Stimulated activated CD4-positive, alpha-beta T cell treated with anti-CD3 and anti-CD28 coated beads, Interleukin-4, amount 100 ng/mL, for 48 hours (primary cell): Measurements from ENCODE around the gene CCDC107.

Experiments
- DNase-seq, 2 donors: peaks; one replicate each; pipeline ENCODE4 v3.0.0-alpha.2; 2020; ENCODE audit warnings: low read depth in 2 of 2

The CCDC107 gene

GRCh38 chr9:35682520-35683315 lies 24.6 kb downstream of the CCDC107 start:
- DNase-seq, result no peak

- no peak for DNase-seq
Observed at GRCh38 chr9:35683323-35683722, 25.2 kb downstream of the CCDC107 start.

DNA sequence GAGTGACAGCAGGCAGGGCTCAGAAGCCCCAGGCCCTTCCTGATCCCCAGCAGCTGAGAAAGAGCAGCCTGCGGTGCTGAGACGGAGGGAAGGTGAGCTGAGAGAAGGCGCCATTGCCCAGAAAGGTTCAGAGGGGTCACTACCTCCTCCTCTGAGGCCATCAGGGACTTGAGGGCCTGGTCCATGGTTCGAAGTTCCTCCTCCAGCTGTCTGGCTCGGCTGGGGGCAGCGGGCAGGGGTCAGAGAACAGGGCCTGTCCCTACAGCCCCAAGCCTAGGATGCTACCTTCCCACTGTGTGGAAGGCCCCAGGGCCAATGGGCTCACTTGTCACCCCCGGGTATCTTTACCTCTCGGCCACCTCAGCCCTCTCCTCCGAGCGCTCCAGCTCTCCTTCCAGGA lies 26.8 kb downstream of the CCDC107 start:
- DNase-seq, result no peak

- DNase-seq, result no peak
Observed at GRCh38 chr9:35685506-35685905, 27.4 kb downstream of the CCDC107 start.

GRCh38 chr9:35686222-35687203 lies 28.4 kb downstream of the CCDC107 start:
- no peak for DNase-seq

GRCh38 chr9:35687306-35687705 lies 29.2 kb downstream of the CCDC107 start:
- DNase-seq, result no peak

GRCh38 chr9:35687972-35688557 lies 30.0 kb downstream of the CCDC107 start:
- DNase-seq, result no peak

GRCh38 chr9:35688558-35689541 lies 30.8 kb downstream of the CCDC107 start:
- DNase-seq, result no peak

- no peak for DNase-seq
Observed at GRCh38 chr9:35689542-35690293, 31.6 kb downstream of the CCDC107 start, which contains the start of gene TPM2. TPM2 (minus strand) TSS chr9:35689925; CDS start chr9:35689817, 108 bp downstream.

GRCh38 chr9:35690294-35690613 lies 32.2 kb downstream of the CCDC107 start:
- DNase-seq, result no peak

DNA sequence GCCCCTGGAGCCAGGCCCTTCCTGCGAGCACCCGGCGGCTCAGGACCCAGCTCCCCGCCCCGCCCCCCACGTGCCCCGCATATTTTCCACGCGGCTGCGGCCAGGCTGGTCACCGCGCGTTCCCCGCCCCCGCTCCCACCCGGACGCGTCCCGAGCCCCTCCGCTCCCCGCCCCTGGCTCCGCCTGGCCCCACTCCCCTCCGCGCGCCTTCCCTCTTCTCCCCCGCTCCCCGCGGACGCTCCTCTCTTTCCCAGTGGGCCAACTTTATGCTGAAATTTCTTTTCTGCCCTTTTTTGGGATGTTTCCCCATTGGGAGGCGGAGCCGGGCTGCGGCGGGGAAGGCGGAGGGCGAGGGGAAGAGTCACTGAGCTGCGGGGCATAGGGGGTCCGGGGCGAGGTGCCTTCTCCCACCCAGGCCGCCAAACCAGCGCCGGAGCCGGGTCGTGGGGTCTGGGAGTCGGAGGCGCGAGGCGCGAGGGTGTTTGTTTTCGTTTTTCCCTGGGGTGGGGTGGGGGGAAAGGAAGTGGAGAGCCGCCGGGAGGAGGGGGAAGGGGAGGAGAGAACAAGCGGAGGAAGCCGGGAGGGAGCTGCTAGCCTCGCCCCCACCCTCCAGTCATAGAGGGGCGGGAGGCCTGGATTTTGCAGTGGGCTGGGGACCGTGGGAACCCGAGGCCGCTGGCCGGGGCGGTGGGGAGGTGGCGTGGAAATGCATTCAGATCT lies 32.7 kb downstream of the CCDC107 start:
- DNase-seq, result peak in 1 of 2 donors; percentile 30

- DNase-seq, result no peak
Observed at GRCh38 chr9:35691334-35691650, 33.2 kb downstream of the CCDC107 start.

DNA sequence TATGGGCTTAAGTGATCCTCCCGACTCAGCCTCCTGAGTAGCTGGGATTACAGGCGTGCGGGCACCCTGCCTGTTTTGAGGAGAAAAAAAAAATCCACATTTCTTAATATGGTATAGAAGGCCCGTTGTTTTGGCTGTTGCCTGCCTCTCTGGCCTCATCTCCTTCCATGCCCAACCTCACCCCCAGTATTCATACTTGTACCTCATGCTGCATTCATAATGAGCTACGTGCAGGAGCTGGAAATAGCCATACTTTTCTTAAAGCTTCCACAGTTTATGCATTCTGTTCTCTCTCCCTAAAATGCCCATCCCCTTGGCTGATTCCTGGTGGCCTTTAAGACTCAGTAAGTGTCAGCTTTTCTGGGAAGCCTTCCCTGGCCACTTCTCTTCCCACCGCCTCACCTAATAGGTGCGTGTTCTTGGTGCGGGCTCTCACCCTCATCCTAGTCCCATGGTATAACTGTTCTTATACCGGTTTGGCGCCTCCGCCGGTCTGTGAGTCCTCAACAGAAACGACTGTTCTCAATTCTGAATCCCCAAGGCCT lies 33.7 kb downstream of the CCDC107 start:
- DNase-seq, result no peak

DNA sequence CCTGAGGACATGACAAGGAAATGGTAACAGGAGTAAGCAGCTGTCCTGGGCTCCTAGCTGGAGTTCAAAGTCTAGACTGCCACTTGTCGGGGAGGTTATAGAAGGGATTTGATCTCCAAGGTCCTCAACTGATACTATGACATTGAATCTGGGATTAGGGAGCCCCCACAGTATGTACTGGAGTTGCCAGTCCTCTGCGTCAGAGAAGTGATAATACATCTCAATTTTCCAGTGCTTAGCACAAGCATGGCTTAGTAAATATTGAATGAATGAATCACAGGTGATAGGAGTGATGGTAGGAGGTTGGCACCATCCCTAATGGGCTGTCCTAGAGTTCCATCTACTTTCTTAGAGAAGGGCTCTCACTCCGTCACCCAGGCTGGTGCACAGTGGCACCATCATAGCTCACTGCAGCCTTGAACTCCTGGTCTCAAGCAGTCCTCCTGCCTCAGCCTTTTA lies 37.9 kb downstream of the CCDC107 start:
- DNase-seq, result no peak

DNA sequence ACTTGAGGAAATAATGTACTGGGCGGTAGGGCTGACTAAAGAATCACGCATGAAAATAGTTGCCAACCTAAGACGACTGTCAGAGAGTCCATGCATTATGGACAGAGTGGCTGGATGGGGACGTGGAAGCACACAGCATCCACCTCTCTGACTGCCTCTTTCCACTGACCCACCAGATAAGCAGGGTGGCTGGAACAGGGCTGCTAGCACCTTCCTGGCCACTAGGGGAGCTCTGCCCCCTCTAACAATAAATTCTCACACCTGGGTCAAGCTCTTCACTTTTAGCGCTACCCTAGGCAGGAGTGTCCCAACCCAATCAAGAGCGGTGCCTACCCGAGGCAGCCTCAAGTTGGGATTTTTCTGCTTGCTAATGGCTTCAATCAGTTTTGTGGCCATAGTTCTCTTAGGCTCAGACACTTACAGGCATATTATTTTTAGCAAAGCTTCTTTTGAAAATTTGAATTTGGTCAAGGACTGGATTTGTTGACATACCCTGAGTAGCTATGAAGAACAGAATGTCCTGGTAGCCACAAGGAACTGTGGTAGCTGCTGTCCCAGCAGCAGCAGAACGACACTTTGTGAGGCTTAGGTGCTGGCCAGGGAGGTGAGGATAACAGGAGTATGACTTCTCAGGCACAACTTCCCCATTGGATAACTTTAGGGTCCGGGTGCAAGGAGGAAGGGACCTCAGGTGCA lies 38.6 kb downstream of the CCDC107 start:
- peak; percentile 23 to 37 for DNase-seq

- DNase-seq, result no peak
Observed at GRCh38 chr9:35697486-35697885, 39.4 kb downstream of the CCDC107 start.

- DNase-seq, result no peak
Observed at GRCh38 chr9:35698231-35698630, 40.1 kb downstream of the CCDC107 start.

DNA sequence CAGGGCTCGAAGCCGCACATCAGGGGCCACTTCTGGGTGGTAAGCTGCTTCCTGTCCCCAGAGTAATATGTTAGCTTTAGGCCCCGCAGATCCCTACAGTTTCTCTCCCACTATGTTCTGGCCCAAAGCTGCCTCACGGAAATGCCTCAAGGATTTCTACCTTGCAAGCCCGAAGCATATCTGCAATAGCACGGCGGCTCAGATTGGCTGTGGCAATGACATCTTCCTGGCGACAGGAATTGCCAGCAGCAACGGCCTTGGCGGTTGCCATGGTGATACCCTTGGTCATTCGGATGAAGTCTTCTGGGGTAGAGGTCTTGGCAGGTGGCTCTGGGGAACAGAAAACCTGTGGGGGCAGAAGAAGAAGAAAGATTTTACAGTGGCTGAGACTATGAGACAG lies 41.9 kb downstream of the CCDC107 start:
- DNase-seq, result no peak

GRCh38 chr9:35700942-35701341 lies 42.9 kb downstream of the CCDC107 start:
- no peak for DNase-seq
